ENCODE measurements around the gene XYLT1. TPM values are rescaled to one million over a fixed set of nuclear protein-coding genes. Genes with fewer than 3 reads are reported as not detected.

The XYLT1 gene
- total and polyA plus RNA-seq, 2 of the 8 experiments (the other 6 are each of a cell fraction or from before 2014, with no cell fraction given): 6.6 to 25.4 TPM

GRCh38 chr16:17331991-17332390 lies 138.8 kb downstream of the XYLT1 start (continued):
- no peak for TF ChIP-seq CTCF (IDR thresholded peaks at IDR 0.05; ENCODE audit: control extremely low read depth in 1 of 3, insufficient read depth in 1 of 3, low read depth in 1 of 3, low read length in 3 of 3)
- no peak for TF ChIP-seq NANOG (IDR thresholded peaks at IDR 0.05; ENCODE audit: insufficient read depth, low read depth, low read length, poor library complexity, severe bottlenecking)

Measured in H1 (cell line).